HEK293T (cell line): Measurements from ENCODE around the gene THAP10.

ENCODE experiments used
- CTCF ChIA-PET: fragments of 350-600 bp; formaldehyde crosslinking; extraction: SDS; loops from one replicate; lab custom pipeline; 2021; ENCODE audit warnings: antibody characterized with exemption, inconsistent platforms; lab: Yijun Ruan, JAX
- POLR2A ChIA-PET: fragments of 350-600 bp; formaldehyde crosslinking; extraction: SDS; loops from one replicate; lab custom pipeline; 2020; ENCODE audit warnings: antibody characterized with exemption, inconsistent platforms; lab: Yijun Ruan, JAX
- DNase-seq: peaks from one replicate; pipeline ENCODE4 v3.0.0; 2012; ENCODE audit warnings: mixed read lengths; ENCODE audit errors: extremely low spot score
- ARNT ChIP-seq: fragments of 450-650 bp; IDR thresholded peaks from 2 replicates; pipeline ENCODE4 v1.6.1; 2017; ENCODE audit warnings: mild to moderate bottlenecking
- BHLHE40 ChIP-seq: fragments of 450-650 bp; IDR thresholded peaks from 2 replicates; pipeline ENCODE4 v1.6.1; 2016; ENCODE audit warnings: mild to moderate bottlenecking, moderate library complexity, borderline replicate concordance
- CTBP1 ChIP-seq: fragments of 450-650 bp; IDR thresholded peaks from 2 replicates; pipeline ENCODE4 v1.6.1; 2016; ENCODE audit warnings: borderline replicate concordance
- ELF4 ChIP-seq: fragments of 450-650 bp; IDR thresholded peaks from 2 replicates; pipeline ENCODE4 v1.6.1; 2017; ENCODE audit warnings: antibody characterized with exemption
- FOXA1 ChIP-seq: fragments of 450-650 bp; IDR thresholded peaks from 2 replicates; pipeline ENCODE4 v1.6.1; 2016; ENCODE audit warnings: mild to moderate bottlenecking
- FOXK2 ChIP-seq: fragments of 450-650 bp; IDR thresholded peaks from 2 replicates; pipeline ENCODE4 v1.6.1; 2016; ENCODE audit warnings: mild to moderate bottlenecking
- FOXM1 ChIP-seq: fragments of 450-650 bp; IDR thresholded peaks from 2 replicates; pipeline ENCODE4 v1.6.1; 2017; ENCODE audit warnings: mild to moderate bottlenecking, borderline replicate concordance
- HDGF ChIP-seq: fragments of 450-650 bp; IDR thresholded peaks from 2 replicates; pipeline ENCODE4 v1.6.1; 2017; ENCODE audit warnings: antibody characterized with exemption, borderline replicate concordance
- L3MBTL2 ChIP-seq: fragments of 450-650 bp; conservative IDR thresholded peaks from 2 replicates; pipeline ENCODE4 v1.6.1; 2016; ENCODE audit warnings: mild to moderate bottlenecking
- LEF1 ChIP-seq: fragments of 450-650 bp; IDR thresholded peaks from 2 replicates; pipeline ENCODE4 v1.6.1; 2017; ENCODE audit warnings: mild to moderate bottlenecking, borderline replicate concordance
- NFRKB ChIP-seq: fragments of 450-650 bp; IDR thresholded peaks from 2 replicates; pipeline ENCODE4 v1.6.1; 2016; ENCODE audit warnings: mild to moderate bottlenecking, moderate library complexity
- SP1 ChIP-seq: fragments of 450-650 bp; IDR thresholded peaks from 2 replicates; pipeline ENCODE4 v1.6.1; 2017
- SUZ12 ChIP-seq: fragments of 450-650 bp; IDR thresholded peaks from 2 replicates; pipeline ENCODE4 v1.6.1; 2016; ENCODE audit warnings: mild to moderate bottlenecking
- TARDBP ChIP-seq: fragments of 450-650 bp; IDR thresholded peaks from 2 replicates; pipeline ENCODE4 v1.6.1; 2016
- ZNF384 ChIP-seq: fragments of 450-650 bp; IDR thresholded peaks from 2 replicates; pipeline ENCODE4 v1.6.1; 2016
- TF ChIP-seq, protein P1 (sequence below): fragments of 450-650 bp; IDR thresholded peaks from 2 replicates; pipeline ENCODE4 v1.6.1; 2016

THAP10 gene

DNA sequence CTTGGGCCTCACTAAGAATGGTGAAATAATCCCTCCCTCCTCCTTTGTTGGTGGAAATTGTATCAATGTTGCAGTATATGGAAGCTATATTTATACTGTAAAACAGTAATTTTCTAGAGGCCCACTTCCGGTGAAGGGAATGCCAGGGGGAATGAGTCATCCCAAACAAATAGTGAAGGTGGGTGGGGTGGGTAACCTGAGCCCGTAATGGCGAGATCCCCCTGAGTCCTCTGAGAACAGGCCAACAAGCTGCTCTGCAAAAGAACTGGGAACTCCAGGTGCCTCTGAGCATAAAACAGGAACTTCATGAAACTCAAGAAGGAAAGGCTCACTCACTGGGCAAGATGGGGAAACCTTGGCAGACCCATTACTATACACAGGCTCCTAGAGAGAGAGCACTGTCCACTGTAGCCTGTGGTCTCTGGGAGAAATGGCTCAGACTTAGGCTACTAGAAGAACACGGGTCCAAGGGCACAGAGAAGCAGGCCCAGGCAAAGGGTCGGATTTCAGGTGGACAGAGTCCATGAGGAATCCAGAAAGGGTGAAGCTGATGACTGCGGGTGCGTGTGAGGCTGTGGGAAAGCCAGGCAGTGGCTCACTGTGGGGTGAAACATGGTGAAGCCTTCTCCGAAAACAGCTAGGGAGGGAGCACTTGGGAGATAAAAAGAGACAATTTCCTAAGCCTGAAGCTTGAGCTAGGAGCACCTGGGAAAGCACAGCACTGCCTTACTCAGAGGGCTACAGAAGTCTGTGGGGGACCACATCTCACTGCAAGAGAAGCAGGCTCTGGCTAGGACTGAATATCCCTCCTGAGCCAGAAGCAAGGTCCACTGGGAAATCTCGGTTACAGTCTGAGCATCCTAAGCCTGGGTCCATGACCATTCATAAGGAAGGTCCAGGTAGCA, 58.1 kb downstream of the THAP10 start:
- ChIA-PET CTCF (interaction anchor here (0.6 to 1.4 kb wide), 3 partner anchors 9 to 22 kb away, joined by 3 to 4 read pairs (median 4); no protein-coding TSS in a partner anchor), POLR2A (interaction anchor here (1.6 to 3.3 kb wide), 2 partner anchors 20 to 22 kb away, joined by 9 to 27 read pairs; partner anchors contain the start of gene LARP6)
- TF ChIP-seq CTBP1 (no peak), ELF4 (no peak), SP1 (no peak), LEF1 (no peak), SUZ12 (no peak), FOXA1 (no peak), L3MBTL2 (no peak), FOXK2 (no peak), ARNT (no peak), TARDBP (no peak), HDGF (no peak), FOXM1 (no peak), ZNF384 (no peak), BHLHE40 (no peak), NFRKB (no peak)
- TF ChIP-seq, protein P1, sequence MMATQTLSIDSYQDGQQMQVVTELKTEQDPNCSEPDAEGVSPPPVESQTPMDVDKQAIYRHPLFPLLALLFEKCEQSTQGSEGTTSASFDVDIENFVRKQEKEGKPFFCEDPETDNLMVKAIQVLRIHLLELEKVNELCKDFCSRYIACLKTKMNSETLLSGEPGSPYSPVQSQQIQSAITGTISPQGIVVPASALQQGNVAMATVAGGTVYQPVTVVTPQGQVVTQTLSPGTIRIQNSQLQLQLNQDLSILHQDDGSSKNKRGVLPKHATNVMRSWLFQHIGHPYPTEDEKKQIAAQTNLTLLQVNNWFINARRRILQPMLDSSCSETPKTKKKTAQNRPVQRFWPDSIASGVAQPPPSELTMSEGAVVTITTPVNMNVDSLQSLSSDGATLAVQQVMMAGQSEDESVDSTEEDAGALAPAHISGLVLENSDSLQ: no peak
- DNase-seq: peak; percentile 55

DNA sequence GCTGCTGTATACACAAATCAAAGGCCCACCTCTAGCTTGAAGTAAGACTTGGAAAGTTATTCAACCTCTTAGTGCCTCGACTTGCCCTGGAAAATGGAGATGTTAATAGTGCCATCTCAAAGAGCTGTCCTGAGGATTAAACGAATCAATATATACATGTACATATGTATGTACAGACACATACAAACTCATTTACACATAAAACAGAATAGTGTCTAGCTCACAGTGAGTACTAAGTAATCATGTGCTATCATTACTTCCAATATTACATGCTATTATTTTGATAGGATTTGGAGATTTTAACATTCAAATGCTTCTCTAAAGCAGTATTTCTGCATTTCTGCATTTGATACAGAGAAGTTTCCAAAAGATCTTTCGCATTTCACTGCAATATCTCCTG, 58.8 kb downstream of the THAP10 start:
- ChIA-PET POLR2A (interaction anchor here (1.6 to 3.3 kb wide), 2 partner anchors 20 to 23 kb away, joined by 9 to 27 read pairs; partner anchors contain the start of gene LARP6), CTCF (interaction anchor here (0.6 to 1.4 kb wide), 3 partner anchors 9 to 22 kb away, joined by 3 to 4 read pairs (median 4); no protein-coding TSS in a partner anchor)
- DNase-seq: no peak
- TF ChIP-seq FOXA1: no peak
- no peak for TF ChIP-seq FOXK2
- TF ChIP-seq CTBP1: no peak
- no peak for TF ChIP-seq HDGF
- TF ChIP-seq NFRKB: no peak
- TF ChIP-seq TARDBP: no peak
- no peak for TF ChIP-seq SP1
- TF ChIP-seq BHLHE40: no peak

DNA sequence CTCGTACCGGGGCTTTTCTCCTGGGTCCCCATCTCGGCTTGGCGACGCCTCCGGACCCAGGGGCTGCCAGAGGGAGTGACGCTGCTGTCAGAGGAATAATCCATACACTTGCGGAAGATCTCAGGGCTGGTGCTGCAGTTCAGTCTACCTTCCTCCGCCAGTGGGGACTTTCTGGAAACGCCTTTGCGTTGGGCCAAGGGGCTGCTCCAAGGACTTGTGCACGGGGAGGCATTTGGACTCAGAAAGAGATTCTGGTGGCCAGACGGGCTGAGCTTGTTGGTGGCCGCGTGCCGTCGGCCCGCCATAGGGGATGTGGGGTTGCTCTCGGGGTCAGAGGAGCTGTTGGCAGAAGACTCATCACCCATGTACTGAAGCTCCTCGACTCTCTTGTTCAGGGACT, 60.1 kb downstream of the THAP10 start:
- no peak for DNase-seq
- ChIA-PET CTCF (interaction anchor here (0.8 kb wide), 1 partner anchor 43 kb away, joined by 3 read pairs; no protein-coding TSS in a partner anchor), POLR2A (interaction anchor here (0.8 kb wide), 1 partner anchor 22 kb away, joined by 3 read pairs; the partner anchor contains the start of gene LARP6)
- TF ChIP-seq FOXM1 (no peak), FOXA1 (no peak), HDGF (no peak), TARDBP (no peak), L3MBTL2 (no peak), NFRKB (no peak), FOXK2 (no peak), CTBP1 (no peak), ZNF384 (no peak), BHLHE40 (no peak), SUZ12 (no peak), LEF1 (no peak), SP1 (no peak), ARNT (no peak), ELF4 (no peak)
- TF ChIP-seq, protein P1: no peak
